ENCODE measurements around the gene SORCS3.

- TF ChIP-seq NR3C1 (CRISPR knock-in tag; IDR thresholded peaks at IDR 0.05): no peak
- no peak for TF ChIP-seq ZNF121 (CRISPR knock-in tag; IDR thresholded peaks at IDR 0.05)
- no peak for TF ChIP-seq ATAD3A (CRISPR knock-in tag; IDR thresholded peaks at IDR 0.05)
- TF ChIP-seq, protein P1, sequence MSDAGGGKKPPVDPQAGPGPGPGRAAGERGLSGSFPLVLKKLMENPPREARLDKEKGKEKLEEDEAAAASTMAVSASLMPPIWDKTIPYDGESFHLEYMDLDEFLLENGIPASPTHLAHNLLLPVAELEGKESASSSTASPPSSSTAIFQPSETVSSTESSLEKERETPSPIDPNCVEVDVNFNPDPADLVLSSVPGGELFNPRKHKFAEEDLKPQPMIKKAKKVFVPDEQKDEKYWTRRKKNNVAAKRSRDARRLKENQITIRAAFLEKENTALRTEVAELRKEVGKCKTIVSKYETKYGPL (CRISPR knock-in tag; IDR thresholded peaks at IDR 0.05): no peak
These were observed 49.0 kb downstream of the SORCS3 start for GRCh38 chr10:104690101-104690500.

All from HepG2 (cell line).